Esophagus (tissue), 2 donors: ENCODE data around the gene CDCA7L. TPM values are rescaled to one million over a fixed set of nuclear protein-coding genes. Genes with fewer than 3 reads are reported as not detected.
"Not testable (repeated sequence)": the region's sequence is repeated elsewhere in the genome, so short reads cannot be mapped to it uniquely, and the experiment has no call there.

ENCODE experiments used
- H3K27ac ChIP-seq, 2 donors: one replicate each; pipeline ENCODE4 v1.5.1; 2013; ENCODE audit warnings: low read depth in 2 of 2, mild to moderate bottlenecking in 2 of 2, inconsistent platforms in 1 of 2, low read length in 1 of 2, moderate library complexity in 1 of 2
- H3K27me3 ChIP-seq, 2 donors: one replicate each; pipeline ENCODE4 v1.6.1; 2013; ENCODE audit warnings: low read length in 2 of 2, control low read depth in 1 of 2, mild to moderate bottlenecking in 1 of 2; ENCODE audit not compliant: insufficient read depth in 2 of 2, control insufficient read depth in 1 of 2
- H3K36me3 ChIP-seq, 2 donors: one replicate each; pipeline ENCODE4 v1.6.1; 2013; ENCODE audit warnings: low read length in 1 of 2; ENCODE audit not compliant: control insufficient read depth in 2 of 2, insufficient read depth in 2 of 2
- H3K4me1 ChIP-seq, 2 donors: one replicate each; pipeline ENCODE4 v1.6.1; 2013; ENCODE audit warnings: low read length in 1 of 2; ENCODE audit not compliant: control insufficient read depth in 2 of 2, insufficient read depth in 2 of 2
- H3K4me3 ChIP-seq, 2 donors: one replicate each; pipeline ENCODE4 v1.5.1; 2013; ENCODE audit warnings: low read length in 2 of 2, mild to moderate bottlenecking in 2 of 2, low read depth in 1 of 2, moderate library complexity in 1 of 2
- H3K9me3 ChIP-seq, 2 donors: one replicate each; pipeline ENCODE4 v1.6.1; 2013; ENCODE audit warnings: mild to moderate bottlenecking in 2 of 2, low read depth in 1 of 2, low read length in 1 of 2, moderate library complexity in 1 of 2; ENCODE audit not compliant: control insufficient read depth in 2 of 2, insufficient read depth in 1 of 2
- WGBS, 2 donors: extraction: QIAGEN DNeasy Blood & Tissue Kit; methylation state at CpG; one replicate each; pipeline ENCODE4 v1.1.7; 2013; 5-methylcytosine and 5-hydroxymethylcytosine counted together
- polyA plus RNA-seq, 2 donors: library from polyadenylated mRNA; stranded (reverse); fragments of 200-250 nt; gene quantifications; one replicate each; pipeline ENCODE4 v1.2.3, GENCODE V29; 2013
- donor health status: healthy with polysubstance abuse.
- donor health status: Bipolar disorder and iron deficiency.

The CDCA7L gene
- polyA plus RNA-seq, 2 donors: 6.0 to 10.8 TPM

- Histone ChIP-seq H3K36me3 (no peaks in the 10 kb centered on the region), H3K27ac (no peak overlapping the region), H3K9me3 (peaks cover 0 to 2% of the 10 kb centered on the region in 2 donors), H3K4me3 (no peak overlapping the region), H3K27me3 (no peaks in the 10 kb centered on the region), H3K4me1 (no peaks in the 10 kb centered on the region)
- 57 to 60% methylated on average over 3 of the region's 3 CpGs for WGBS, 2 donors
Observed at GRCh38 chr7:21868576-21868850, 77.2 kb downstream of the CDCA7L start.

GRCh38 chr7:21867816-21868575, 77.7 kb downstream of the CDCA7L start:
- H3K4me1 ChIP-seq: no peaks in the 10 kb centered on the region
- no peaks in the 10 kb centered on the region for H3K27me3 ChIP-seq
- no peak overlapping the region for H3K4me3 ChIP-seq
- H3K9me3 ChIP-seq: peaks cover 0 to 2% of the 10 kb centered on the region in 2 donors
- H3K36me3 ChIP-seq: no peaks in the 10 kb centered on the region
- WGBS, 2 donors: 73 to 80% methylated on average over 8 of the region's 8 CpGs
- H3K27ac ChIP-seq: no peak overlapping the region

- H3K36me3 ChIP-seq: no peaks in the 10 kb centered on the region
- H3K27ac ChIP-seq: no peak overlapping the region
- H3K27me3 ChIP-seq: no peaks in the 10 kb centered on the region
- no peak overlapping the region for H3K4me3 ChIP-seq
- H3K9me3 ChIP-seq: peaks cover 0 to 2% of the 10 kb centered on the region in 2 donors
- no peaks in the 10 kb centered on the region for H3K4me1 ChIP-seq
Observed at GRCh38 chr7:21867226-21867625, 78.5 kb downstream of the CDCA7L start.

GRCh38 chr7:21866731-21867130, 79.0 kb downstream of the CDCA7L start:
- Histone ChIP-seq H3K36me3 (no peaks in the 10 kb centered on the region), H3K9me3 (peaks cover 0 to 2% of the 10 kb centered on the region in 2 donors), H3K27ac (no peak overlapping the region), H3K4me1 (no peaks in the 10 kb centered on the region), H3K4me3 (no peak overlapping the region), H3K27me3 (no peaks in the 10 kb centered on the region)
- 41 to 58% methylated on average over 1 of the region's 1 CpG for WGBS, 2 donors

DNA sequence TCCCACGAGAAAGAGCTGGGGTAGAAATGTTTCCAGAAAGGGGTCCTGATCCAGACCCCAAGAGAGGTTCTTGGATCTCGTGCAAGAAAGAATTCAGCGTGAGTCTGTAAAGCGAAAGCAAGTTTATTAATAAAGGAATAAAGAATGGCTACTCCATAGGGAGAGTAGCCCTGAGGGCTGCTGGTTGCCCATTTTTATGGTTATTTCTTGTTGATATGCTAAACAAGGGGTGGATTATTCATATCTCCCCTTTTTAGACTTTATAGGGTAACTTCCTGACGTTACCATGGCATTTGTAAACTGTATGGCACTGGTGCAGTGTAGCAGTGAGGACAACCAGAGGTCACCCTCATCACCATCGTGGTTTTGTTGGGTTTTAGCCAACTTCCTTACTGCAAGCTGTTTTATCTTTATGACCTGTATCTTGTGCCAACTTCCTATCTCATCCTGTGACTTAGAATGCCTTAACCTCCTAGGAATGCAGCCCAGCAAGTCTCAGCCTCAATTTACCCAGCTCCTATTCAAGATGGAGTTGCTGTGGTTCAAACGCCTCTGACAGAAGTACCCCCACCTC, 80.0 kb downstream of the CDCA7L start:
- 62 to 63% methylated on average over 7 of the region's 7 CpGs for WGBS, 2 donors
- H3K27ac ChIP-seq, H3K4me3 ChIP-seq, H3K9me3 ChIP-seq, H3K4me1 ChIP-seq, H3K36me3 ChIP-seq, H3K27me3 ChIP-seq: not testable (repeated sequence)

DNA sequence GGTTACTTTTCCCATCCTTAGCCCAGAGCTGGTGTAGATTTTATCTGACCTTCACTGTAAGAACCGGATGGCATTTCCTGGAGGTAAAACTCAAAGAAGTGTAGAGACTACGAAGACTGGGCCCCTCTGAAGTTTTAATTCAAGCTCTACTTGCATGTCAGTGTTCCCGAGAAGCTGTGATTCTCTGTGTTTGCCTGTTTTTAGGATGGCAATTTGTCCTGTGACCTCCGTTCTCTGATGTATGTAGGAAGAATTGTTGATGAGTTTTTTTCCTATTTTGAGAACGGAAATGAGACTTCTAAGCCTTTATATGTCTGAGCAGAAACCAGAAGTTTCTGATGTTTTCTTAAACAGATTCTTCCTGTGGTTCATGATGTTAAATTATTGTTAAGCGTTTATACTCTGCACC, 94.1 kb downstream of the CDCA7L start:
- WGBS, 2 donors: 59 to 63% methylated on average over 6 of the region's 6 CpGs
- Histone ChIP-seq H3K9me3 (no peaks in the 10 kb centered on the region), H3K4me1 (no peaks in the 10 kb centered on the region), H3K4me3 (no peak overlapping the region), H3K27ac (no peak overlapping the region), H3K36me3 (no peaks in the 10 kb centered on the region), H3K27me3 (no peaks in the 10 kb centered on the region)
